ENCODE measurements around the gene RNF111. TPM values are rescaled to one million over a fixed set of nuclear protein-coding genes. Genes with fewer than 3 reads are reported as not detected.

RNF111 gene
- total and polyA plus RNA-seq, 12 donors: 5.7 to 41.6 (median 24.0) TPM

- H3K9me3 ChIP-seq (replicated peaks in 1 of 3): no peaks in the 10 kb centered on the region
- WGBS, 4 donors: 89 to 97% (median 94%) methylated on average over 2 of the region's 2 CpGs
- H3K4me3 ChIP-seq: no peak overlapping the region
- intact Hi-C loops (cut with DNase I): no loop called here
- DNase-seq: no peak
- H3K27me3 ChIP-seq: no peaks in the 10 kb centered on the region
- H3K4me1 ChIP-seq (replicated peaks in 1 of 2): no peaks in the 10 kb centered on the region
- TF ChIP-seq POLR2A (IDR thresholded peaks at IDR 0.05) (no peak), CTCF (IDR thresholded peaks at IDR 0.05) (no peak)
- H3K27ac ChIP-seq: no peak overlapping the region
- H3K36me3 ChIP-seq (replicated peaks in 1 of 2): peaks cover 0 to 22% of the 10 kb centered on the region in 2 donors
Measured at GRCh38 chr15:59053482-59053881, 66.0 kb downstream of the RNF111 start.

- Histone ChIP-seq H3K27ac (no peak overlapping the region), H3K27me3 (no peaks in the 10 kb centered on the region), H3K36me3 (replicated peaks in 1 of 2) (peaks cover 0 to 64% of the 10 kb centered on the region in 2 donors), H3K9me3 (replicated peaks in 1 of 3) (no peaks in the 10 kb centered on the region), H3K4me3 (no peak overlapping the region), H3K4me1 (replicated peaks in 1 of 2) (no peaks in the 10 kb centered on the region)
- 95 to 98% (median 98%) methylated on average over 2 of the region's 2 CpGs for WGBS, 4 donors
- TF ChIP-seq POLR2A (IDR thresholded peaks at IDR 0.05) (no peak), CTCF (IDR thresholded peaks at IDR 0.05) (no peak)
- no peak for DNase-seq
- intact Hi-C loops (cut with DNase I): no loop called here
Measured at GRCh38 chr15:59059076-59059597, 71.7 kb downstream of the RNF111 start.

GRCh38 chr15:59060348-59060747, 72.9 kb downstream of the RNF111 start:
- no peak for TF ChIP-seq POLR2A (IDR thresholded peaks at IDR 0.05)
- TF ChIP-seq CTCF (IDR thresholded peaks at IDR 0.05): no peak
- Histone ChIP-seq H3K9me3 (replicated peaks in 1 of 3) (no peaks in the 10 kb centered on the region), H3K36me3 (replicated peaks in 1 of 2) (peaks cover 0 to 68% of the 10 kb centered on the region in 2 donors), H3K4me1 (replicated peaks in 1 of 2) (no peaks in the 10 kb centered on the region), H3K27ac (no peak overlapping the region), H3K4me3 (no peak overlapping the region), H3K27me3 (no peaks in the 10 kb centered on the region)
- WGBS, 4 donors: 88 to 92% (median 91%) methylated on average over 4 of the region's 4 CpGs
- no peak for DNase-seq
- intact Hi-C loops (cut with DNase I): no loop called here

GRCh38 chr15:59063042-59063441, 75.6 kb downstream of the RNF111 start:
- H3K4me1 ChIP-seq (replicated peaks in 1 of 2): no peaks in the 10 kb centered on the region
- no peak for DNase-seq
- H3K36me3 ChIP-seq (replicated peaks in 1 of 2): peaks cover 0 to 74% of the 10 kb centered on the region in 2 donors
- no peaks in the 10 kb centered on the region for H3K27me3 ChIP-seq
- intact Hi-C loops (cut with DNase I): no loop called here
- no peaks in the 10 kb centered on the region for H3K9me3 ChIP-seq (replicated peaks in 1 of 3)
- 78 to 83% (median 79%) methylated on average over 4 of the region's 4 CpGs for WGBS, 4 donors
- no peak overlapping the region for H3K4me3 ChIP-seq
- TF ChIP-seq POLR2A (IDR thresholded peaks at IDR 0.05) (no peak), CTCF (IDR thresholded peaks at IDR 0.05) (no peak)
- H3K27ac ChIP-seq: no peak overlapping the region
